ENCODE data around the gene SALL1. TPM values are rescaled to one million over a fixed set of nuclear protein-coding genes. Genes with fewer than 3 reads are reported as not detected.

Gene SALL1
- polyA plus RNA-seq, 1 experiment: 5.4 TPM

GRCh38 chr16:51163894-51164566, 13.0 kb upstream of the SALL1 start:
- H3K27me3 ChIP-seq (ENCODE audit: control insufficient read depth, insufficient read depth, low read length): no peaks in the 10 kb centered on the region
- ChIA-PET POLR2A (no interaction called here), CTCF (interaction anchor here (0.6 to 1.2 kb wide), 3 partner anchors 17 to 492 kb away, joined by 3 read pairs; no protein-coding TSS in a partner anchor)
- no peak overlapping the region for H3K4me3 ChIP-seq (ENCODE audit: low read depth, low read length)
- H3K36me3 ChIP-seq (ENCODE audit: control insufficient read depth, insufficient read depth, low read length): no peaks in the 10 kb centered on the region
- DNase-seq (ENCODE audit: low read depth): no peak
- TF ChIP-seq CTCF (IDR thresholded peaks at IDR 0.05; ENCODE audit: insufficient read depth, low read depth, low read length): no peak

GRCh38 chr16:51163366-51163765, 12.3 kb upstream of the SALL1 start:
- ChIA-PET CTCF (interaction anchor here (0.6 to 1.2 kb wide), 2 partner anchors 17 to 493 kb away, joined by 3 read pairs; no protein-coding TSS in a partner anchor), POLR2A (no interaction called here)
- no peak for DNase-seq (ENCODE audit: low read depth)
- no peak for TF ChIP-seq CTCF (IDR thresholded peaks at IDR 0.05; ENCODE audit: insufficient read depth, low read depth, low read length)
- Histone ChIP-seq H3K36me3 (ENCODE audit: control insufficient read depth, insufficient read depth, low read length) (no peaks in the 10 kb centered on the region), H3K4me3 (ENCODE audit: low read depth, low read length) (no peak overlapping the region), H3K27me3 (ENCODE audit: control insufficient read depth, insufficient read depth, low read length) (no peaks in the 10 kb centered on the region)

- POLR2A ChIA-PET: no interaction called here
- TF ChIP-seq CTCF (IDR thresholded peaks at IDR 0.05; ENCODE audit: insufficient read depth, low read depth, low read length): no peak
- Histone ChIP-seq H3K4me3 (ENCODE audit: low read depth, low read length) (no peak overlapping the region), H3K27me3 (ENCODE audit: control insufficient read depth, insufficient read depth, low read length) (no peaks in the 10 kb centered on the region), H3K36me3 (ENCODE audit: control insufficient read depth, insufficient read depth, low read length) (no peaks in the 10 kb centered on the region)
- no peak for DNase-seq (ENCODE audit: low read depth)
- CTCF ChIA-PET: no interaction called here
Observed at GRCh38 chr16:51161440-51162195, 10.5 kb upstream of the SALL1 start.

- POLR2A ChIA-PET: no interaction called here
- no peak for TF ChIP-seq CTCF (IDR thresholded peaks at IDR 0.05; ENCODE audit: insufficient read depth, low read depth, low read length)
Observed at GRCh38 chr16:51159865-51160264, 8.8 kb upstream of the SALL1 start.

GRCh38 chr16:51159296-51159695, 8.2 kb upstream of the SALL1 start:
- POLR2A ChIA-PET: no interaction called here
- no peak for DNase-seq (ENCODE audit: low read depth)
- H3K27me3 ChIP-seq (ENCODE audit: control insufficient read depth, insufficient read depth, low read length): no peaks in the 10 kb centered on the region

More at GRCh38 chr16:51159865-51160264, 8.8 kb upstream of the SALL1 start:
- no peaks in the 10 kb centered on the region for H3K36me3 ChIP-seq (ENCODE audit: control insufficient read depth, insufficient read depth, low read length)
- H3K27me3 ChIP-seq (ENCODE audit: control insufficient read depth, insufficient read depth, low read length): no peaks in the 10 kb centered on the region
- no peak for DNase-seq (ENCODE audit: low read depth)
- CTCF ChIA-PET: no interaction called here
- H3K4me3 ChIP-seq (ENCODE audit: low read depth, low read length): no peak overlapping the region

More at GRCh38 chr16:51159296-51159695, 8.2 kb upstream of the SALL1 start:
- TF ChIP-seq CTCF (IDR thresholded peaks at IDR 0.05; ENCODE audit: insufficient read depth, low read depth, low read length): no peak
- CTCF ChIA-PET: no interaction called here
- Histone ChIP-seq H3K36me3 (ENCODE audit: control insufficient read depth, insufficient read depth, low read length) (no peaks in the 10 kb centered on the region), H3K4me3 (ENCODE audit: low read depth, low read length) (no peak overlapping the region)

Data from BJ (cell line).